ENCODE measurements around the gene KANK2.

- TF ChIP-seq CTCF (IDR thresholded peaks at IDR 0.05; ENCODE audit: insufficient read depth, low read length) (no peak), REST (IDR thresholded peaks at IDR 0.05; ENCODE audit: insufficient replicate concordance, low read depth) (no peak)
Measured at GRCh38 chr19:11205939-11206570, 8.7 kb upstream of the KANK2 start.
